Measurements from ENCODE around the gene SHPK. TPM values are rescaled to one million over a fixed set of nuclear protein-coding genes. Genes with fewer than 3 reads are reported as not detected.

SHPK gene
- total RNA-seq, 3 donors from 2014 or later: 13.9 to 27.8 (median 19.0) TPM

GRCh38 chr17:3558603-3559269, 77.3 kb downstream of the SHPK start:
- peak; percentile 82 for ATAC-seq

More at GRCh38 chr17:3558603-3559269, 77.3 kb downstream of the SHPK start:
- no peak for TF ChIP-seq CTCF (IDR thresholded peaks at IDR 0.05)
- no peak overlapping the region for H3K4me3 ChIP-seq
- peaks cover 18% of the 10 kb centered on the region for H3K4me1 ChIP-seq (ENCODE audit: low read depth)
- intact Hi-C loops (cut with DNase I, micrococcal nuclease): no loop called here
- no peaks in the 10 kb centered on the region for H3K9me3 ChIP-seq
- H3K36me3 ChIP-seq (ENCODE audit: low read depth): no peaks in the 10 kb centered on the region
- peak; percentile 74 to 85 (median 81) for DNase-seq

Other genes starting within 250 kb of the SHPK start
- 1 to 10 TPM in 1 of 3 donors, not detected in 2; 1.3 TPM for gene OR3A2, start 249.9 kb downstream of the SHPK start, total RNA-seq
- gene OR1E1, start 237.8 kb downstream of the SHPK start, total RNA-seq: not detected
- gene OR3A3, start 224.9 kb downstream of the SHPK start, total RNA-seq: not detected
- not detected for gene OR1E2, start 202.4 kb downstream of the SHPK start, total RNA-seq
- 1 to 10 TPM in 1 of 3 donors, not detected in 2; 1.1 TPM for gene SPATA22, start 164.4 kb downstream of the SHPK start, total RNA-seq
- gene ASPA, start 160.3 kb downstream of the SHPK start, total RNA-seq: 1 to 10 TPM; 3.5 to 6.6 (median 3.7) TPM
- 10 to 100 TPM in 1 of 3 donors, 1 to 10 TPM in 2; 7.7 to 17.8 (median 8.6) TPM for gene TRPV3, start 78.4 kb downstream of the SHPK start, total RNA-seq
- 10 to 100 TPM in 1 of 3 donors, 1 to 10 TPM in 2; 7.4 to 14.5 (median 7.8) TPM for gene TRPV1, start 26.8 kb downstream of the SHPK start, total RNA-seq
- gene CTNS, start 510 bp upstream of the SHPK start, total RNA-seq: 10 to 100 TPM in 2 of 3 donors, 1 to 10 TPM in 1; 9.6 to 13.4 (median 13.1) TPM
- 100 to 1,000 TPM; 162 to 297 (median 197) TPM for gene TAX1BP3, start 32.3 kb upstream of the SHPK start, total RNA-seq
- 10 to 100 TPM; 29.3 to 41.3 (median 32.8) TPM for gene EMC6, start 32.6 kb upstream of the SHPK start, total RNA-seq
- gene P2RX5, start 59.9 kb upstream of the SHPK start, total RNA-seq: 1 to 10 TPM in 2 of 3 donors, under 1 TPM in 1; 0.73 to 2.6 (median 2.2) TPM
- 1 to 10 TPM in 2 of 3 donors, under 1 TPM in 1; 0.70 to 3.6 (median 1.1) TPM for gene HASPIN, start 87.7 kb upstream of the SHPK start, total RNA-seq
- 10 to 100 TPM; 17.2 to 24.1 (median 17.6) TPM for gene ITGAE, start 164.9 kb upstream of the SHPK start, total RNA-seq
- gene NCBP3, start 210.0 kb upstream of the SHPK start, total RNA-seq: 10 to 100 TPM; 39.4 to 50.5 (median 44.7) TPM

Measured in mucosa of descending colon (tissue), 3 donors.